Transverse colon (tissue), 4 donors: ENCODE results near the gene POLE.

Source experiments
- CTCF ChIP-seq, 5 experiments: fragments of 200-600 bp in 3 of 5; fragments of 450-650 bp in 2 of 5; sonication (generic) in 3 of 5; IDR thresholded peaks; 1 replicate in 2 of 5; 2 replicates in 3 of 5; pipeline ENCODE4 v1.5.1; 2016 to 2017; ENCODE audit warnings: antibody characterized with exemption in 5 of 5, inconsistent platforms in 3 of 5, mild to moderate bottlenecking in 2 of 5, moderate library complexity in 1 of 5
- POLR2A ChIP-seq: fragments of 450-650 bp; IDR thresholded peaks from one replicate; pipeline ENCODE4 v1.6.1; 2016; ENCODE audit warnings: antibody characterized with exemption, mild to moderate bottlenecking, moderate library complexity
- POLR2AphosphoS5 ChIP-seq, 3 donors: sonication (generic); formaldehyde crosslinking; IDR thresholded peaks; one replicate each; pipeline ENCODE4 v1.6.1; 2016; ENCODE audit warnings: antibody characterized with exemption in 3 of 3

GRCh38 chr12:132621657-132622435 is 65.3 kb downstream of the POLE start:
- no peak for TF ChIP-seq CTCF (IDR thresholded peaks at IDR 0.05)
- no peak for TF ChIP-seq POLR2AphosphoS5 (IDR thresholded peaks at IDR 0.05)
- no peak for TF ChIP-seq POLR2A
